Endodermal cell (in vitro differentiated cells): ENCODE data around the gene EXD3. TPM values are rescaled to one million over a fixed set of nuclear protein-coding genes. Genes with fewer than 3 reads are reported as not detected.

ENCODE experiments used
- DNase-seq: peaks from one replicate; pipeline ENCODE4 v3.0.0-alpha.2; 2017
- H3K27ac ChIP-seq: 2 replicates; pipeline ENCODE4 v1.5.1; 2013; ENCODE audit warnings: mild to moderate bottlenecking, low read depth, low read length, moderate library complexity
- H3K27me3 ChIP-seq: 2 replicates; pipeline ENCODE4 v1.6.1; 2013; ENCODE audit warnings: mild to moderate bottlenecking, low read length, moderate library complexity; ENCODE audit not compliant: insufficient read depth, control insufficient read depth, poor library complexity, severe bottlenecking
- H3K36me3 ChIP-seq: 2 replicates; pipeline ENCODE4 v1.7.0; 2013; ENCODE audit warnings: mild to moderate bottlenecking, low read length, moderate library complexity; ENCODE audit not compliant: control insufficient read depth, insufficient read depth
- H3K4me1 ChIP-seq: one replicate; pipeline ENCODE4 v1.7.0; 2013; ENCODE audit warnings: low read length; ENCODE audit not compliant: control insufficient read depth, insufficient read depth
- H3K4me3 ChIP-seq: 2 replicates; pipeline ENCODE4 v1.5.1; 2013; ENCODE audit warnings: mild to moderate bottlenecking, low read length, moderate library complexity
- H3K9ac ChIP-seq: 2 replicates; pipeline ENCODE4 v1.6.1; 2013; ENCODE audit warnings: mild to moderate bottlenecking, low read length, moderate library complexity; ENCODE audit not compliant: poor library complexity, severe bottlenecking; ENCODE audit errors: extremely low read depth
- H3K9me3 ChIP-seq: 2 replicates; pipeline ENCODE4 v1.6.1; 2013; ENCODE audit warnings: mild to moderate bottlenecking, low read length, moderate library complexity; ENCODE audit not compliant: control insufficient read depth
- H3K27ac Mint-ChIP-seq: 2 replicates; pipeline ENCODE4 v1.8.0; 2020; ENCODE audit warnings: mixed read lengths
- H3K27me3 Mint-ChIP-seq: 2 replicates; pipeline ENCODE4 v1.8.0; 2021; ENCODE audit warnings: mild to moderate bottlenecking, mixed read lengths; ENCODE audit not compliant: insufficient read depth
- H3K36me3 Mint-ChIP-seq: 2 replicates; pipeline ENCODE4 v1.8.0; 2020; ENCODE audit warnings: low read depth, mixed read lengths
- H3K4me1 Mint-ChIP-seq: 2 replicates; pipeline ENCODE4 v1.8.0; 2020; ENCODE audit warnings: mixed read lengths
- H3K4me3 Mint-ChIP-seq: 2 replicates; pipeline ENCODE4 v1.8.0; 2020; ENCODE audit warnings: mild to moderate bottlenecking, moderate library complexity, mixed read lengths
- H3K9me3 Mint-ChIP-seq: 2 replicates; pipeline ENCODE4 v1.8.0; 2020; ENCODE audit warnings: mild to moderate bottlenecking, mixed read lengths
- CTCF ChIP-seq: fragments of 200-600 bp; sonication (generic); conservative IDR thresholded peaks from 2 replicates; pipeline ENCODE4 v1.5.0; 2021; ENCODE audit warnings: antibody characterized with exemption, mild to moderate bottlenecking
- WGBS, 2 experiments: methylation state at CpG; one replicate each; pipeline versions ENCODE4 v1.1.5 to v1.1.7; 2013; ENCODE audit warnings: missing lambda C conversion rate in 2 of 2, mixed read lengths in 1 of 2; ENCODE audit not compliant: insufficient coverage in 1 of 2, insufficient read length in 1 of 2; 5-methylcytosine and 5-hydroxymethylcytosine counted together
- total RNA-seq, 2 donors: library from RNA; stranded (reverse); fragmentation: NEBNext Ultra II Directional in 1 of 2; extraction: Animal tissue kit (Norgen Biotek cat#: 25700) in 1 of 2; gene quantifications; 2 replicates in 1 of 2; 3 replicates in 1 of 2; pipeline ENCODE4 v1.2.1, GENCODE V29; 2021

EXD3 gene
- total RNA-seq, 2 donors from 2014 or later, result 15.5 to 31.0 TPM

- Histone ChIP-seq H3K36me3 (no peaks in the 10 kb centered on the region), H3K9me3 (no peaks in the 10 kb centered on the region), H3K4me1 (peaks cover 4% of the 10 kb centered on the region), H3K9ac (no peak overlapping the region), H3K4me3 (no peak overlapping the region), H3K27me3 (no peaks in the 10 kb centered on the region), H3K27ac (no peak overlapping the region)
- H3K4me3 Mint-ChIP-seq, result no peak overlapping the region
- WGBS, 2 experiments, result 85 to 88% methylated on average over 20 to 25 of the region's 25 CpGs
- H3K36me3 Mint-ChIP-seq, result no peaks in the 10 kb centered on the region
- peaks cover 6% of the 10 kb centered on the region for H3K27me3 Mint-ChIP-seq
- peak; percentile 85 for DNase-seq
- no peak for TF ChIP-seq CTCF
- H3K4me1 Mint-ChIP-seq, result peaks cover 6% of the 10 kb centered on the region
- H3K27ac Mint-ChIP-seq, result no peak overlapping the region
- no peaks in the 10 kb centered on the region for H3K9me3 Mint-ChIP-seq
Observed at GRCh38 chr9:137382444-137383080, 40.4 kb downstream of the EXD3 start.

- H3K36me3 Mint-ChIP-seq, result no peaks in the 10 kb centered on the region
- no peak overlapping the region for H3K4me3 ChIP-seq
- peak; percentile 52 for DNase-seq
- 90 to 91% methylated on average over 31 to 53 of the region's 53 CpGs for WGBS, 2 experiments
- H3K4me1 Mint-ChIP-seq, result peaks cover 6% of the 10 kb centered on the region
- no peaks in the 10 kb centered on the region for H3K9me3 ChIP-seq
- peaks cover 4% of the 10 kb centered on the region for H3K4me1 ChIP-seq
- TF ChIP-seq CTCF, result no peak
- no peaks in the 10 kb centered on the region for H3K9me3 Mint-ChIP-seq
- H3K9ac ChIP-seq, result no peak overlapping the region
- no peaks in the 10 kb centered on the region for H3K27me3 ChIP-seq
- no peaks in the 10 kb centered on the region for H3K36me3 ChIP-seq
- H3K27ac Mint-ChIP-seq, result no peak overlapping the region
- H3K27ac ChIP-seq, result no peak overlapping the region
- no peak overlapping the region for H3K4me3 Mint-ChIP-seq
- H3K27me3 Mint-ChIP-seq, result peaks cover 13% of the 10 kb centered on the region
Observed at GRCh38 chr9:137381501-137382443, 41.2 kb downstream of the EXD3 start.

GRCh38 chr9:137380606-137381005, 42.4 kb downstream of the EXD3 start:
- Histone ChIP-seq H3K4me1 (peaks cover 4% of the 10 kb centered on the region), H3K9ac (no peak overlapping the region), H3K36me3 (no peaks in the 10 kb centered on the region), H3K9me3 (no peaks in the 10 kb centered on the region), H3K4me3 (no peak overlapping the region), H3K27me3 (no peaks in the 10 kb centered on the region), H3K27ac (no peak overlapping the region)
- no peak for TF ChIP-seq CTCF
- Mint-ChIP-seq H3K36me3 (no peaks in the 10 kb centered on the region), H3K4me3 (no peak overlapping the region), H3K9me3 (no peaks in the 10 kb centered on the region), H3K27me3 (peaks cover 21% of the 10 kb centered on the region), H3K4me1 (peaks cover 6% of the 10 kb centered on the region), H3K27ac (no peak overlapping the region)
- 93 to 96% methylated on average over 4 of the region's 7 CpGs for WGBS, 2 experiments
- no peak for DNase-seq
